C4-2B (cell line): Measurements from ENCODE around the gene PORCN.

Experiments used
- ZFX ChIP-seq: fragments of 450-650 bp; IDR thresholded peaks from 2 replicates; pipeline ENCODE4 v1.6.1; 2017
- TF ChIP-seq, protein P1 (sequence below): fragments of 450-650 bp; conservative IDR thresholded peaks from 2 replicates; pipeline ENCODE4 v1.5.1; 2017; ENCODE audit warnings: mild to moderate bottlenecking

DNA sequence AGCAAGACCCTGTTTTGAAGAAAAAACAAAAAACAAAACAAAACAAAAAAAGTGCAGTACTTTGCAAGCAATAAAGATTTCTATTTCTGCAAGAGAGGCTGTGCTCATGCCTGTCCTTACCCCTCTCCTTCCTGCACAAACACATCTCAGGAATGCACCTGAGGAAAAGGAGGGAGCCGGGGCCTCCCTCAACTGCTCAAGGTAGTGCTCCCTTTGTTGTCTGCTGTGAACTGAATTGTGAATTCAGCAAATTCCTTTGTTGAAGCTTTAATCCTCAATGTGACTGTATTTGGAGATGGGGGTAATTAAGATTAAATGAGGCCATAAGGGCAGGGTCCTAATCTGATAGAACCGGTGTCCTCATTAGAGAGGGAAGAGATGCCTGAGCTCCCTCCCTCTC lies 18.9 kb upstream of the PORCN start:
- TF ChIP-seq, protein P1, sequence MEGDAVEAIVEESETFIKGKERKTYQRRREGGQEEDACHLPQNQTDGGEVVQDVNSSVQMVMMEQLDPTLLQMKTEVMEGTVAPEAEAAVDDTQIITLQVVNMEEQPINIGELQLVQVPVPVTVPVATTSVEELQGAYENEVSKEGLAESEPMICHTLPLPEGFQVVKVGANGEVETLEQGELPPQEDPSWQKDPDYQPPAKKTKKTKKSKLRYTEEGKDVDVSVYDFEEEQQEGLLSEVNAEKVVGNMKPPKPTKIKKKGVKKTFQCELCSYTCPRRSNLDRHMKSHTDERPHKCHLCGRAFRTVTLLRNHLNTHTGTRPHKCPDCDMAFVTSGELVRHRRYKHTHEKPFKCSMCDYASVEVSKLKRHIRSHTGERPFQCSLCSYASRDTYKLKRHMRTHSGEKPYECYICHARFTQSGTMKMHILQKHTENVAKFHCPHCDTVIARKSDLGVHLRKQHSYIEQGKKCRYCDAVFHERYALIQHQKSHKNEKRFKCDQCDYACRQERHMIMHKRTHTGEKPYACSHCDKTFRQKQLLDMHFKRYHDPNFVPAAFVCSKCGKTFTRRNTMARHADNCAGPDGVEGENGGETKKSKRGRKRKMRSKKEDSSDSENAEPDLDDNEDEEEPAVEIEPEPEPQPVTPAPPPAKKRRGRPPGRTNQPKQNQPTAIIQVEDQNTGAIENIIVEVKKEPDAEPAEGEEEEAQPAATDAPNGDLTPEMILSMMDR: no peak
- TF ChIP-seq ZFX: no peak
